ENCODE results near the gene HSDL2. TPM values are rescaled to one million over a fixed set of nuclear protein-coding genes. Genes with fewer than 3 reads are reported as not detected.

Gene HSDL2
- total and polyA plus RNA-seq, 2 of the 4 experiments (the other 2 are of a cell fraction) = 17.7 to 65.8 TPM

DNA sequence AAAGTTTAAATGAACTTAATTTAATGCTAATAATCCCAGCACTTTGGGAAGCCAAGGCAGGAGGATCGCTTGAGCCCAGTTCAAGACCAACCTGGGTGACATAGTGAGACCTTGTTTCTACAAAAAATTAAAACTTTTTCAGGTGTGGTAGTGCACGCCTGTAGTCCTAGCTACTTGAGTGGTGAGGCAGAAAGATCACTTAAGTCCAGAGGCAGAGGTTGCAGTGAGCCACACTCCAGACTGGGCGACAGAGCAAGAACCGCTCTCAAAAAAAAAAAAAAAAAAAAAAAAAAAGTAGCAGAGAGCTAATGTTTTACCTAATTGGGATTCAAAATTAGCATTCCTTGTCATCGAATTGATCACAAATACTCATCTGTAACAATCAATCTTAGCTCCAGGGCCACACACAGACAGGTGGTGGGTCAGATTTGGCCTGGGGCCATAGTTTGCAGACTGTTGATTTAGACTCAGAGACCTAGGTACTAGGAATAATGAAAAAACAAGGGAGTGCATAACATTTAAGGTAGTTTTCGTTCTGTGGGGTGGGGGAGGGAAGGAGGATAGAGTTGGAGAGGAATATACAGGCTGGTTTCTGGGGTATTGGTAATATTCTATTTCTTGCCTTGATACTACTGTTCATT is 21.4 kb downstream of the HSDL2 start:
- intact Hi-C loops (cut with micrococcal nuclease) = no loop called here
- H2BK5ac ChIP-seq (ENCODE audit: low read depth, low read length, poor library complexity, severe bottlenecking) = no peak overlapping the region

More for the DNA sequence above, 21.4 kb downstream of the HSDL2 start:
- no peak overlapping the region for H2BK20ac ChIP-seq (ENCODE audit: low read depth, low read length)
- H2AK5ac ChIP-seq (ENCODE audit: low read depth, low read length) = no peak overlapping the region
- no peak overlapping the region for H2BK15ac ChIP-seq (ENCODE audit: low read depth, low read length)
- H2BK120ac ChIP-seq (ENCODE audit: low read depth, low read length) = no peak overlapping the region
- H2AFZ ChIP-seq (replicated peaks; ENCODE audit: low read length, poor library complexity) = no peak overlapping the region
- no peak overlapping the region for H3K23ac ChIP-seq (ENCODE audit: low read depth, low read length)
- no peak overlapping the region for H4K8ac ChIP-seq (ENCODE audit: low read depth in 2 of 2, low read length in 2 of 2)
- peaks cover 6% of the 10 kb centered on the region for H3K4me1 ChIP-seq (ENCODE audit: control insufficient read depth, insufficient read depth, low read length)
- no peak overlapping the region for H3K18ac ChIP-seq (ENCODE audit: low read depth, low read length)
- no peak overlapping the region for H4K5ac ChIP-seq (ENCODE audit: low read depth, low read length)
- H3K9me1 ChIP-seq (ENCODE audit: insufficient read depth, low read length) = 0 out of 2 replicates have a peak, but pooled peaks cover 3% of the 10 kb centered on the region
- ATAC-seq (ENCODE audit: low read depth) (no peak), DNase-seq (no peak)
- H3K14ac ChIP-seq (replicated peaks; ENCODE audit: low read depth, low read length) = no peak overlapping the region
- peaks cover 23 to 44% of the 10 kb centered on the region in 2 experiments for H3K79me1 ChIP-seq (ENCODE audit: low read depth in 1 of 2, low read length in 2 of 2)
- H2AK9ac ChIP-seq (replicated peaks; ENCODE audit: low read depth, low read length, poor library complexity) = no peak overlapping the region
- H3K27me3 ChIP-seq (ENCODE audit: control insufficient read depth, insufficient read depth, low read length) = no peaks in the 10 kb centered on the region
- CTCF ChIA-PET = no interaction called here
- no peaks in the 10 kb centered on the region; the same call in 1 of the 2 replicates for H4K20me1 ChIP-seq (ENCODE audit: insufficient read depth, low read length)
- TF ChIP-seq SMC3 (IDR thresholded peaks at IDR 0.05; ENCODE audit: low read depth, low read length) (no peak), MXI1 (IDR thresholded peaks at IDR 0.05; ENCODE audit: borderline replicate concordance, low read depth, low read length) (no peak)
- TF ChIP-seq, protein P1, sequence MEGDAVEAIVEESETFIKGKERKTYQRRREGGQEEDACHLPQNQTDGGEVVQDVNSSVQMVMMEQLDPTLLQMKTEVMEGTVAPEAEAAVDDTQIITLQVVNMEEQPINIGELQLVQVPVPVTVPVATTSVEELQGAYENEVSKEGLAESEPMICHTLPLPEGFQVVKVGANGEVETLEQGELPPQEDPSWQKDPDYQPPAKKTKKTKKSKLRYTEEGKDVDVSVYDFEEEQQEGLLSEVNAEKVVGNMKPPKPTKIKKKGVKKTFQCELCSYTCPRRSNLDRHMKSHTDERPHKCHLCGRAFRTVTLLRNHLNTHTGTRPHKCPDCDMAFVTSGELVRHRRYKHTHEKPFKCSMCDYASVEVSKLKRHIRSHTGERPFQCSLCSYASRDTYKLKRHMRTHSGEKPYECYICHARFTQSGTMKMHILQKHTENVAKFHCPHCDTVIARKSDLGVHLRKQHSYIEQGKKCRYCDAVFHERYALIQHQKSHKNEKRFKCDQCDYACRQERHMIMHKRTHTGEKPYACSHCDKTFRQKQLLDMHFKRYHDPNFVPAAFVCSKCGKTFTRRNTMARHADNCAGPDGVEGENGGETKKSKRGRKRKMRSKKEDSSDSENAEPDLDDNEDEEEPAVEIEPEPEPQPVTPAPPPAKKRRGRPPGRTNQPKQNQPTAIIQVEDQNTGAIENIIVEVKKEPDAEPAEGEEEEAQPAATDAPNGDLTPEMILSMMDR (conservative IDR thresholded peaks at IDR 0.05; ENCODE audit: low read depth, low read length) = no peak
- no peak overlapping the region for H3K4me2 ChIP-seq (ENCODE audit: low read depth, low read length)
- no TSS peak for BruUV-seq (replicated peaks)
- 100% methylated on average over 1 of the region's 6 CpGs; no CpG with 5 or more reads in 1 of the 2 experiments for WGBS, 2 experiments (ENCODE audit: extremely low coverage in 2 of 2, insufficient read length in 1 of 2)
- H3K36me3 ChIP-seq (ENCODE audit: control insufficient read depth, insufficient read depth, low read length) = no peaks in the 10 kb centered on the region; the same call in none of the 2 replicates
- H3K9ac ChIP-seq (ENCODE audit: low read depth, low read length) = no peak overlapping the region
- no peak overlapping the region for H3K56ac ChIP-seq (ENCODE audit: extremely low read depth, insufficient read depth, low read length)
- in situ Hi-C loops (cut with MboI; ENCODE audit: low sequenced_read_pairs) = no loop called here
- H3K27ac ChIP-seq (ENCODE audit: insufficient read depth, low read length) = no peak overlapping the region
- no peak overlapping the region for H3K4me3 ChIP-seq (ENCODE audit: insufficient read depth, low read depth, low read length)
- no peak overlapping the region for H3K4ac ChIP-seq (ENCODE audit: low read depth, low read length)
- no peak overlapping the region for H4K91ac ChIP-seq (ENCODE audit: insufficient read depth, low read depth, low read length)
- peaks cover 5% of the 10 kb centered on the region for H3K9me3 ChIP-seq (ENCODE audit: control insufficient read depth, insufficient read depth, low read length)
- dilution Hi-C loops (cut with HindIII; ENCODE audit: low sequenced_read_pairs, unreplicated experiment) = no loop called here
- POLR2A ChIA-PET (ENCODE audit: unreplicated experiment) = no interaction called here
